Fibroblast of skin of scalp (primary cell): ENCODE data around the gene CHAT.

ENCODE experiments used
- DNase-seq: peaks from one replicate; pipeline ENCODE4 v3.0.0-alpha.2; 2013

CHAT gene

GRCh38 chr10:49631975-49632374 lies 18.1 kb downstream of the CHAT start:
- DNase-seq, result no peak

- DNase-seq, result no peak
These were observed 18.8 kb downstream of the CHAT start for GRCh38 chr10:49632406-49633317.

GRCh38 chr10:49633327-49634068 lies 19.7 kb downstream of the CHAT start:
- DNase-seq, result no peak

- DNase-seq, result no peak
These were observed 20.3 kb downstream of the CHAT start for GRCh38 chr10:49634069-49634660.

- no peak for DNase-seq
These were observed 28.5 kb downstream of the CHAT start for GRCh38 chr10:49642311-49642710.

GRCh38 chr10:49643241-49644034 lies 29.6 kb downstream of the CHAT start:
- DNase-seq, result no peak

GRCh38 chr10:49644035-49644646 lies 30.3 kb downstream of the CHAT start:
- DNase-seq, result no peak

- no peak for DNase-seq
These were observed 31.6 kb downstream of the CHAT start for GRCh38 chr10:49645417-49645816.

- no peak for DNase-seq
These were observed 32.3 kb downstream of the CHAT start for GRCh38 chr10:49645871-49646870.

GRCh38 chr10:49647554-49647953 lies 33.7 kb downstream of the CHAT start:
- DNase-seq, result no peak

- DNase-seq, result no peak
These were observed 34.4 kb downstream of the CHAT start for GRCh38 chr10:49647985-49648795.

GRCh38 chr10:49649294-49649693 lies 35.5 kb downstream of the CHAT start:
- DNase-seq, result peak; percentile 4

- DNase-seq, result no peak
These were observed 36.3 kb downstream of the CHAT start for GRCh38 chr10:49649936-49650723.

GRCh38 chr10:49650724-49651034 lies 36.8 kb downstream of the CHAT start:
- DNase-seq, result no peak

GRCh38 chr10:49651039-49651835 lies 37.4 kb downstream of the CHAT start:
- DNase-seq, result no peak

GRCh38 chr10:49651917-49652316 lies 38.1 kb downstream of the CHAT start:
- no peak for DNase-seq

GRCh38 chr10:49652421-49653272 lies 38.8 kb downstream of the CHAT start:
- DNase-seq, result no peak
